ENCODE data around the gene ARG1. TPM values are rescaled to one million over a fixed set of nuclear protein-coding genes. Genes with fewer than 3 reads are reported as not detected.
A peak's percentile ranks its signal among the peaks of the same experiment; 100 is the strongest.

The ARG1 gene
- total and polyA plus RNA-seq, 10 of the 15 experiments (the other 5 are each of a cell fraction or from before 2014, with no cell fraction given): 0.33 TPM; not detected in 9

DNA sequence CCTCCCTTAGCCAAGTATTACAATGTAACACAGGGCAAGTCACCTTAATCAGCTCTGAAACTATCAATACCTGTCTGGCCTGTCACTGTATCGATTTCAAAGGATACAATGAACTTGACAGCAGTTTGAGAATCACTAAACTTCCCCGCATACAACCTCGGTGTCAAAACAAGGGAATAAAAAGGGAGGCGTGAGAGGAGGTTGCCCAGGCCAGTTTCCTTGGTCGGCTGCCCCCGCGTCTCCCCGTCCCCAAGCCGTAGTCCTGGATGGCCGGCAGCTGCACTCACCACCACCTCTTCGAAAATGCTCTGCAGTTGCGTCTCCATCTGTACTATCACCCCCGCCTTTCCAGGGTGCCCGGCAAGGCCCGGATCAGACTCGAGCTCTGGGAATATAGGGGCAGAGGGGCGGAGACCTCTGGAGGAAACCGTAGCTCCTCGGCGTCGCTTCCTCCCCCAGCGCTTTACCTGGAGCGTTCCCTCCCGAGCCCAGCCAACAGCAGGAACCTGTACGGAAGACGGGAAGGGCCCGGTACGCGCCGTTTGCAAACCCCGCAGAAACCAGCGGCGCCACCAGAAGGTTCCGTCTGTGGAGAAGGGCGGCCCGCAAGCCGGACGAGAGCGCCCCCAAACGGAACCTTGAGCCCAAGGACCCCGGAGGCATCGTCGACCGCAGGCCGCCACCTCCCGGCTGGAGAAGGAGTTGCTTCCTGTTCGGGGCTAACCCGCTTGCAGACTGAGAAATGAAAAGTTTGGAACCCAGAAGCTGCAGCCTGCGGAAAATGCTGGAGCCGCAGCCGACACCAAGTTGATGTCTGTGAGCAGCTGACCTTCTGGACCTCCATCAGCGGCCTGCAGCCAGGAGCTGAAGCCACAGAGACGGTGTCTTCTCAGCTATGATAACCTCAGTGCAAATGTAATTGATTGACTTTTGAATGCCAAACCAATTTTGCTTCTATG lies 55.0 kb downstream of the ARG1 start, which contains the start of gene MED23 (continued):
- TF ChIP-seq, protein P1, sequence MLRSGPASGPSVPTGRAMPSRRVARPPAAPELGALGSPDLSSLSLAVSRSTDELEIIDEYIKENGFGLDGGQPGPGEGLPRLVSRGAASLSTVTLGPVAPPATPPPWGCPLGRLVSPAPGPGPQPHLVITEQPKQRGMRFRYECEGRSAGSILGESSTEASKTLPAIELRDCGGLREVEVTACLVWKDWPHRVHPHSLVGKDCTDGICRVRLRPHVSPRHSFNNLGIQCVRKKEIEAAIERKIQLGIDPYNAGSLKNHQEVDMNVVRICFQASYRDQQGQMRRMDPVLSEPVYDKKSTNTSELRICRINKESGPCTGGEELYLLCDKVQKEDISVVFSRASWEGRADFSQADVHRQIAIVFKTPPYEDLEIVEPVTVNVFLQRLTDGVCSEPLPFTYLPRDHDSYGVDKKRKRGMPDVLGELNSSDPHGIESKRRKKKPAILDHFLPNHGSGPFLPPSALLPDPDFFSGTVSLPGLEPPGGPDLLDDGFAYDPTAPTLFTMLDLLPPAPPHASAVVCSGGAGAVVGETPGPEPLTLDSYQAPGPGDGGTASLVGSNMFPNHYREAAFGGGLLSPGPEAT (IDR thresholded peaks at IDR 0.05; ENCODE audit: low read depth): peak; percentile 98
- TF ChIP-seq STAT3 (IDR thresholded peaks at IDR 0.05; ENCODE audit: low read depth, low read length) (no peak), NFYB (IDR thresholded peaks at IDR 0.05; ENCODE audit: insufficient read depth, low read depth, low read length) (no peak), HDAC2 (IDR thresholded peaks at IDR 0.05) (no peak), GATAD2B (conservative IDR thresholded peaks at IDR 0.05; ENCODE audit: low read depth) (peak; percentile 94), NR2C2 (IDR thresholded peaks at IDR 0.05; ENCODE audit: borderline replicate concordance, control insufficient read depth, insufficient read length, low read depth) (no peak), CHD1 (IDR thresholded peaks at IDR 0.05; ENCODE audit: low read depth, low read length) (0 out of 2 replicates have a peak, but pooled peaks have one; percentile 61), TARDBP (IDR thresholded peaks at IDR 0.05; ENCODE audit: borderline replicate concordance) (peak; percentile 96), TCF7 (IDR thresholded peaks at IDR 0.05; ENCODE audit: borderline replicate concordance) (peak; percentile 75), TBL1XR1 (IDR thresholded peaks at IDR 0.05; ENCODE audit: low read depth, low read length) (peak; percentile 90), ZNF207 (IDR thresholded peaks at IDR 0.05; ENCODE audit: borderline replicate concordance) (peak; percentile 99), MXI1 (IDR thresholded peaks at IDR 0.05; ENCODE audit: low read depth, low read length) (peak; percentile 91), SPI1 (IDR thresholded peaks at IDR 0.05; ENCODE audit: borderline replicate concordance, insufficient read depth, low read depth, low read length) (peak; percentile 36; the same call in 1 of the 2 replicates), POLR2AphosphoS5 (IDR thresholded peaks at IDR 0.05; ENCODE audit: low read length) (peak; percentile 77), FOXK2 (IDR thresholded peaks at IDR 0.05) (peak; percentile 81), ESRRA (IDR thresholded peaks at IDR 0.05; ENCODE audit: low read length) (peak; percentile 95), SIX5 (IDR thresholded peaks at IDR 0.05; ENCODE audit: low read depth, low read length, severe bottlenecking) (peak; percentile 88), SMC3 (IDR thresholded peaks at IDR 0.05; ENCODE audit: borderline replicate concordance, low read length) (peak; percentile 83), BACH1 (IDR thresholded peaks at IDR 0.05; ENCODE audit: borderline replicate concordance) (no peak; the same call in none of the 2 replicates), NR2C1 (IDR thresholded peaks at IDR 0.05) (peak; percentile 73), TCF3 (IDR thresholded peaks at IDR 0.05; ENCODE audit: borderline replicate concordance, insufficient read depth, low read depth, low read length) (peak; percentile 65; the same call in 1 of the 2 replicates), SREBF2 (IDR thresholded peaks at IDR 0.05; ENCODE audit: low read length) (peak; percentile 78), RUNX3 (IDR thresholded peaks at IDR 0.05; ENCODE audit: low read length) (peak; percentile 94)
- TF ChIP-seq, protein P2, sequence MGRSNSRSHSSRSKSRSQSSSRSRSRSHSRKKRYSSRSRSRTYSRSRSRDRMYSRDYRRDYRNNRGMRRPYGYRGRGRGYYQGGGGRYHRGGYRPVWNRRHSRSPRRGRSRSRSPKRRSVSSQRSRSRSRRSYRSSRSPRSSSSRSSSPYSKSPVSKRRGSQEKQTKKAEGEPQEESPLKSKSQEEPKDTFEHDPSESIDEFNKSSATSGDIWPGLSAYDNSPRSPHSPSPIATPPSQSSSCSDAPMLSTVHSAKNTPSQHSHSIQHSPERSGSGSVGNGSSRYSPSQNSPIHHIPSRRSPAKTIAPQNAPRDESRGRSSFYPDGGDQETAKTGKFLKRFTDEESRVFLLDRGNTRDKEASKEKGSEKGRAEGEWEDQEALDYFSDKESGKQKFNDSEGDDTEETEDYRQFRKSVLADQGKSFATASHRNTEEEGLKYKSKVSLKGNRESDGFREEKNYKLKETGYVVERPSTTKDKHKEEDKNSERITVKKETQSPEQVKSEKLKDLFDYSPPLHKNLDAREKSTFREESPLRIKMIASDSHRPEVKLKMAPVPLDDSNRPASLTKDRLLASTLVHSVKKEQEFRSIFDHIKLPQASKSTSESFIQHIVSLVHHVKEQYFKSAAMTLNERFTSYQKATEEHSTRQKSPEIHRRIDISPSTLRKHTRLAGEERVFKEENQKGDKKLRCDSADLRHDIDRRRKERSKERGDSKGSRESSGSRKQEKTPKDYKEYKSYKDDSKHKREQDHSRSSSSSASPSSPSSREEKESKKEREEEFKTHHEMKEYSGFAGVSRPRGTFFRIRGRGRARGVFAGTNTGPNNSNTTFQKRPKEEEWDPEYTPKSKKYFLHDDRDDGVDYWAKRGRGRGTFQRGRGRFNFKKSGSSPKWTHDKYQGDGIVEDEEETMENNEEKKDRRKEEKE (IDR thresholded peaks at IDR 0.05): peak; percentile 58; the same call in 1 of the 2 replicates
- TF ChIP-seq, protein P3, sequence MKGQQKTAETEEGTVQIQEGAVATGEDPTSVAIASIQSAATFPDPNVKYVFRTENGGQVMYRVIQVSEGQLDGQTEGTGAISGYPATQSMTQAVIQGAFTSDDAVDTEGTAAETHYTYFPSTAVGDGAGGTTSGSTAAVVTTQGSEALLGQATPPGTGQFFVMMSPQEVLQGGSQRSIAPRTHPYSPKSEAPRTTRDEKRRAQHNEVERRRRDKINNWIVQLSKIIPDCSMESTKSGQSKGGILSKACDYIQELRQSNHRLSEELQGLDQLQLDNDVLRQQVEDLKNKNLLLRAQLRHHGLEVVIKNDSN (IDR thresholded peaks at IDR 0.05; ENCODE audit: borderline replicate concordance, extremely low read length, insufficient read depth, low read depth, low read length): no peak

Data from GM12878 (cell line).